Prostate gland (tissue), 2 donors: ENCODE measurements around the gene STK11. TPM values are rescaled to one million over a fixed set of nuclear protein-coding genes. Genes with fewer than 3 reads are reported as not detected.

Experiments
- DNase-seq: peaks from one replicate; pipeline ENCODE4 v3.0.0-alpha.2; 2019; ENCODE audit warnings: low spot score
- H3K27ac ChIP-seq, 2 donors: fragments of 200-600 bp; sonication (generic); 2 replicates each; pipeline ENCODE4 v1.5.1; 2017 to 2019
- H3K27me3 ChIP-seq: fragments of 200-600 bp; sonication (generic); replicated peaks from 2 replicates; pipeline ENCODE4 v1.5.1; 2019; ENCODE audit not compliant: insufficient read depth
- H3K36me3 ChIP-seq, 2 donors: fragments of 200-600 bp; sonication (generic); 1 replicate in 1 of 2; 2 replicates in 1 of 2; pipeline versions ENCODE4 v1.5.1 to v1.8.1; 2017 to 2019
- H3K4me1 ChIP-seq: fragments of 200-600 bp; sonication (generic); replicated peaks from 2 replicates; pipeline ENCODE4 v1.5.1; 2019
- H3K4me3 ChIP-seq, 2 donors: fragments of 200-600 bp; sonication (generic); 2 replicates each; pipeline ENCODE4 v1.5.1; 2017 to 2019
- H3K9me3 ChIP-seq: fragments of 200-600 bp; sonication (generic); 2 replicates; pipeline ENCODE4 v1.5.1; 2017
- POLR2A ChIP-seq: fragments of 450-650 bp; IDR thresholded peaks from one replicate; pipeline ENCODE4 v1.6.1; 2016; ENCODE audit warnings: antibody characterized with exemption, mild to moderate bottlenecking
- POLR2AphosphoS5 ChIP-seq: sonication (generic); formaldehyde crosslinking; IDR thresholded peaks from one replicate; pipeline ENCODE4 v1.6.1; 2017; ENCODE audit warnings: antibody characterized with exemption
- WGBS: methylation state at CpG from one replicate; pipeline ENCODE4 v1.1.5; 2018; 5-methylcytosine and 5-hydroxymethylcytosine counted together
- intact Hi-C: fragments of 100-400 bp; cut with DNase I; formaldehyde crosslinking; loops from one replicate; pipeline ENCODE4 v1.14.2; 2022
- total RNA-seq, 2 donors: library from RNA; depleted of rRNA; stranded (reverse); fragments of >200 nt; gene quantifications; one replicate each; pipeline ENCODE4 v1.1.0, GENCODE V29; 2016
- TF ChIP-seq, protein P1 (sequence below), 4 experiments: fragments of 200-600 bp in 2 of 4; fragments of 450-650 bp in 2 of 4; sonication (generic) in 2 of 4; IDR thresholded peaks; 1 replicate in 3 of 4; 2 replicates in 1 of 4; pipeline ENCODE4 v1.5.1; 2016 to 2019; ENCODE audit warnings: antibody characterized with exemption in 4 of 4, mild to moderate bottlenecking in 2 of 4, moderate library complexity in 2 of 4

The STK11 gene
- total RNA-seq, 2 donors from 2014 or later = 75.1 to 157 TPM

GRCh38 chr19:1234955-1235380 is 29.4 kb downstream of the STK11 start:
- H3K4me1 ChIP-seq = peaks cover 6% of the 10 kb centered on the region
- intact Hi-C loops = no loop called here
- no peak overlapping the region for H3K27ac ChIP-seq
- 97% methylated on average over 36 of the region's 43 CpGs for WGBS
- DNase-seq = no peak
- H3K36me3 ChIP-seq = no peaks in the 10 kb centered on the region
- H3K4me3 ChIP-seq = no peak overlapping the region
- no peaks in the 10 kb centered on the region for H3K9me3 ChIP-seq
- TF ChIP-seq, protein P1, sequence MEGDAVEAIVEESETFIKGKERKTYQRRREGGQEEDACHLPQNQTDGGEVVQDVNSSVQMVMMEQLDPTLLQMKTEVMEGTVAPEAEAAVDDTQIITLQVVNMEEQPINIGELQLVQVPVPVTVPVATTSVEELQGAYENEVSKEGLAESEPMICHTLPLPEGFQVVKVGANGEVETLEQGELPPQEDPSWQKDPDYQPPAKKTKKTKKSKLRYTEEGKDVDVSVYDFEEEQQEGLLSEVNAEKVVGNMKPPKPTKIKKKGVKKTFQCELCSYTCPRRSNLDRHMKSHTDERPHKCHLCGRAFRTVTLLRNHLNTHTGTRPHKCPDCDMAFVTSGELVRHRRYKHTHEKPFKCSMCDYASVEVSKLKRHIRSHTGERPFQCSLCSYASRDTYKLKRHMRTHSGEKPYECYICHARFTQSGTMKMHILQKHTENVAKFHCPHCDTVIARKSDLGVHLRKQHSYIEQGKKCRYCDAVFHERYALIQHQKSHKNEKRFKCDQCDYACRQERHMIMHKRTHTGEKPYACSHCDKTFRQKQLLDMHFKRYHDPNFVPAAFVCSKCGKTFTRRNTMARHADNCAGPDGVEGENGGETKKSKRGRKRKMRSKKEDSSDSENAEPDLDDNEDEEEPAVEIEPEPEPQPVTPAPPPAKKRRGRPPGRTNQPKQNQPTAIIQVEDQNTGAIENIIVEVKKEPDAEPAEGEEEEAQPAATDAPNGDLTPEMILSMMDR (IDR thresholded peaks at IDR 0.05) = no peak
- no peak for TF ChIP-seq POLR2AphosphoS5
- no peak for TF ChIP-seq POLR2A
- H3K27me3 ChIP-seq = no peaks in the 10 kb centered on the region

DNA sequence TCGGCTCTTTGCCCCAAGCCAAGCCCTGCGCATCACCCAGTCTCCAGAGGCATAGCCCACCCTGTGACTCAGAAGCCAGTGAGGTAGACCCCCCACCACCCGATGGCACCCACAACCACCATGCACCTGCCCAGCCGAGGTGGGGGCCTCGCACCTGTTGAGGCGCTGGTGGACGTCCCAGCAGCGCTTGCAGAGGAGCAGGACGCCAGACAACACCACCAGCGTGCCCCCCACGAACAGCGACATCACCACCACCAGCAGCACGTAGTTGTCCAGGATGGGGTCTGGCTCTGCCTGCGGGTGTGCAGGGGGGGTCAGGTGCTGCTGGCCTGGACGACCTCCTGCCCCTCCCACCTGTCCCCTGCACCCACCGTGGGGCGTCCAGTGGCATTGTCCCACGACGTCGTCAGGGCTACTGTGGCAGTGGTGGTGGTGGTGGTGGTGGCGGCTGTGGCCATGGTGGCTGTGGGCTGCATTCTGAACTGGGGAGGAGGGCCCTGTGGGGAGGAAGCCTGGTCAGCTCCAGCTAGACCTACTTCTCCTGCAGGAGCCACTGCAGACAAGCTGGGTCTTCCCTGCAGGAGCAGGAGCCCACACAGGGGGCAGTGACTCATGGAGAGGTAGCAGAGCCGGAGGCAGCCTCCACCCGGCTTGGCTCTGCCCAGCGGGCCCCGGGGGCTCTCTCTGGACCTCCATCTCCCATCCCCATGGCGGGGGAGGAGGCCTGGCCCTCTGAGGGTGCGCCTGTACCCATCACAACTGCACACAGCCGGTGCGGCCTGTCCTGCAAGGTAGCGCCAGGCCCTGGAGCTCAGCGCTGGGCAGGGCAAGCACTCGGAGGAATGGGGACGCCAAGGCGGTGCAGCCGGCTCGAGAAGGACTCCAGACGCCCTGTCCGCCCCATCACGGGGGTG is 30.3 kb downstream of the STK11 start:
- intact Hi-C loops = no loop called here
- Histone ChIP-seq H3K36me3 (no peaks in the 10 kb centered on the region), H3K4me1 (peaks cover 6% of the 10 kb centered on the region), H3K9me3 (no peaks in the 10 kb centered on the region), H3K27ac (no peak overlapping the region), H3K4me3 (no peak overlapping the region), H3K27me3 (no peaks in the 10 kb centered on the region)
- 84% methylated on average over 21 of the region's 39 CpGs for WGBS
- no peak for TF ChIP-seq POLR2AphosphoS5
- TF ChIP-seq, protein P1 (IDR thresholded peaks at IDR 0.05) = no peak
- TF ChIP-seq POLR2A = no peak
- no peak for DNase-seq

- WGBS = 11% methylated on average over 22 of the region's 42 CpGs
- TF ChIP-seq POLR2AphosphoS5 = no peak
- TF ChIP-seq, protein P1 (IDR thresholded peaks at IDR 0.05) = no peak
- Histone ChIP-seq H3K36me3 (no peaks in the 10 kb centered on the region), H3K4me1 (peaks cover 9% of the 10 kb centered on the region), H3K4me3 (peak overlapping the region; percentile 36 to 48), H3K9me3 (no peaks in the 10 kb centered on the region), H3K27ac (no peak overlapping the region), H3K27me3 (no peaks in the 10 kb centered on the region)
- DNase-seq = no peak
- intact Hi-C loops = no loop called here
These were observed 31.0 kb downstream of the STK11 start for GRCh38 chr19:1236576-1236975.

DNA sequence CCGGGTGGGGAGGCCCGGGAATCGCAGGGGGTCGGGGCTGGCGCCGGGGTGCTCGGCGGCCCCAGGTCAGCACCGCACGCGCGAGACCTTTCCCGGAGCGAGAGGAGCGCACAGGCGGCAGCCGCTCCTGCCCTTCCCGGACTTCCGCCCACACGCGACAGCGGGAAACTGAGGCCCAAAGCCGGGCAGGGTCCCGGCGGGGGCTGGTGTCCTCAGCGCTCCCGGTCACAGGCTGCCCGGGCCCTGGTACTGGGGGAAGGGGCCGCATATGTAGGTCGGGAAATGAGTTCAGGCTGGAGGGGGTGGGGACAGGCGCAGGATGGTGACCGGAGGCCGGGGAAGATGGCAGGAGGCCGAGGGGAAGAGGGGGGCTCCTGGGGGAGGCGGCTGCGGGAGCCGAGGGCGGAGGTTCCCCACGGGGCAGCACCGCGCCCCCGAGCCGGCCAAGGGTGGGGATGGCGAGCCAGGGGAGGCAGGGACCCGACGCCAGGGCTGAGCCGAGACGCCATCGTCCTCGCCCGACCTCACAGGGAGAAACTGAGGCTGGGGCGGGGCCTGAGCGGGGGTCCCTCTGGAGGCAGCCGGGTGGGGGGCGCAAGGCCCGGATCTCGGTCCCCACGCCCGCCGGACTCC is 31.6 kb downstream of the STK11 start:
- WGBS = 1% methylated on average over 53 of the region's 60 CpGs
- Histone ChIP-seq H3K27me3 (no peaks in the 10 kb centered on the region), H3K9me3 (no peaks in the 10 kb centered on the region), H3K4me1 (peaks cover 9% of the 10 kb centered on the region), H3K27ac (peak overlapping the region in 1 of 2 donors; percentile 17), H3K36me3 (no peaks in the 10 kb centered on the region), H3K4me3 (peak overlapping the region; percentile 36 to 48)
- peak; percentile 16 for DNase-seq
- intact Hi-C loops = no loop called here
- TF ChIP-seq, protein P1 (IDR thresholded peaks at IDR 0.05) = no peak
- TF ChIP-seq POLR2AphosphoS5 (no peak), POLR2A (no peak)
